ENCODE measurements around the gene TPRA1.
"Not testable (repeated sequence)": the region's sequence is repeated elsewhere in the genome, so short reads cannot be mapped to it uniquely, and the experiment has no call there.

Gene TPRA1

GRCh38 chr3:127614928-127615589 is 24.5 kb upstream of the TPRA1 start:
- no peak for DNase-seq (ENCODE audit: insufficient read length)
- TF ChIP-seq TAF1 (IDR thresholded peaks at IDR 0.05; ENCODE audit: borderline replicate concordance, low read depth, low read length), result no peak
- no peak for TF ChIP-seq POLR2A (IDR thresholded peaks at IDR 0.05; ENCODE audit: low read depth, low read length)
- no peak for FAIRE-seq

DNA sequence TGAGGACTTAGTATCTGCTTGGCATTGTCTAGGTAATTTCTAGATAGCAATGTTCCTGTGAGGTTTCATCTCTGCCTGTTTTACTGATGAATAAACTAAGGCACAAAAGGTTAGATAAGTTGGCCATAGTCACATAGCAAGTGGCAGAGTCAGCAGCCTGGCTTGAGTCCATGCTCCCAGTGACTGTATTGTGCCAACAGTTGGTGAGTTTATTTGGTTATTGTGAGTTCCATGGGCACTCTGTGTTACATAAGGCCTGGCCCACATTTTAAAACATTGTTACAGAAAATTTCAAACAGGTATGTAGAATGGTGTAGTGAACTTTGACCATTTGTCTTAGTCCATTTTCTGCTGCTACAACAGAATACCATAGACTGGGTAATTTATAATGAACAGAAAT is 22.9 kb upstream of the TPRA1 start:
- FAIRE-seq (no peak), DNase-seq (ENCODE audit: insufficient read length) (no peak)
- TF ChIP-seq TAF1 (IDR thresholded peaks at IDR 0.05; ENCODE audit: borderline replicate concordance, low read depth, low read length) (no peak), POLR2A (IDR thresholded peaks at IDR 0.05; ENCODE audit: low read depth, low read length) (no peak), POLR2AphosphoS5 (IDR thresholded peaks at IDR 0.05; ENCODE audit: low read depth, low read length) (no peak)

DNA sequence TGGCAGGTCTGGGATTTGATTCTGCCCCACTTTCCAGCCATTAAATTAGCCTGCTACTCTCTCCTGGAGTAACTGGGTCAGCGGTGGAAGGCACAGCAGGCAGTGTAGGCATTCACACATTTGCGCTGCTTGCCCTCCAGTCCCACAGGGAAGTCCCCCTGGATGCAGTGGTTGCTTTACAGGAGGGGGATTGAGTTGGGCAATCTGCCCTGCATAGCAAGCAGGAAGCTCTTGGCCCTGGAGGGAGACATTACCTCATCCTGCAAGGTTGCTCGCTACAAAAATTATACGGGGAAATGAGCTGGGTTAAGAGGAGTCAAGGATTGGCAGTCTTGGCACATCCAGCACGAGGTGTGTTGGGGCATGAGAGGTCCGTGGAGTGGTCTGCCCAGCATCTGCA is 22.4 kb upstream of the TPRA1 start:
- no peak for FAIRE-seq
- no peak for TF ChIP-seq POLR2AphosphoS5 (IDR thresholded peaks at IDR 0.05; ENCODE audit: low read depth, low read length)
- TF ChIP-seq TAF1 (IDR thresholded peaks at IDR 0.05; ENCODE audit: borderline replicate concordance, low read depth, low read length), result no peak
- no peak for TF ChIP-seq POLR2A (IDR thresholded peaks at IDR 0.05; ENCODE audit: low read depth, low read length)

DNA sequence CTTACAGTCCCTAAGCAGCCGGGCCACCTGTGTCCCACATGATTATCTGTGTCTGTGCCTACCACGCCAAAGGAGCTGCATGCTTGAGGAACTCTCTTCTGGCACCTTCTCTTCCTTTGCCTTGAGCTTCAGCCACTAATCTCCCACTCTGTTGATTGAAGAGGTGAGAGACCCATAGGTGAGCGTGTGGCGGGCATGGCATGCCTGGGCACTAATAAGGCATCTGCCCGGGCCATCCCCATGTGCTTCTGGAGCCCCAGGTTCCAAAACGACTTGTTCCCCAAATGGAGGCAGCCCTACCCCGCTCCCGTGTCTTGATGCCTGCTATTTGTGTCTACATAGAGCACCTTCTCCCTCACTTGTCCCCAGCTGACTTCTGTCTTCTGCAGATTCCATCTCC is 20.7 kb upstream of the TPRA1 start:
- no peak for TF ChIP-seq POLR2AphosphoS5 (IDR thresholded peaks at IDR 0.05; ENCODE audit: low read depth, low read length)
- TF ChIP-seq POLR2A (IDR thresholded peaks at IDR 0.05; ENCODE audit: low read depth, low read length), result no peak
- no peak for TF ChIP-seq TAF1 (IDR thresholded peaks at IDR 0.05; ENCODE audit: borderline replicate concordance, low read depth, low read length)
- DNase-seq (ENCODE audit: insufficient read length) (no peak), FAIRE-seq (no peak)

More for the DNA sequence above, 22.4 kb upstream of the TPRA1 start:
- no peak for DNase-seq (ENCODE audit: insufficient read length)

GRCh38 chr3:127610105-127610504 is 19.6 kb upstream of the TPRA1 start:
- no peak for TF ChIP-seq POLR2AphosphoS5 (IDR thresholded peaks at IDR 0.05; ENCODE audit: low read depth, low read length)
- no peak for TF ChIP-seq TAF1 (IDR thresholded peaks at IDR 0.05; ENCODE audit: borderline replicate concordance, low read depth, low read length)
- TF ChIP-seq POLR2A (IDR thresholded peaks at IDR 0.05; ENCODE audit: low read depth, low read length), result no peak
- DNase-seq (ENCODE audit: insufficient read length) (no peak), FAIRE-seq (no peak)

DNA sequence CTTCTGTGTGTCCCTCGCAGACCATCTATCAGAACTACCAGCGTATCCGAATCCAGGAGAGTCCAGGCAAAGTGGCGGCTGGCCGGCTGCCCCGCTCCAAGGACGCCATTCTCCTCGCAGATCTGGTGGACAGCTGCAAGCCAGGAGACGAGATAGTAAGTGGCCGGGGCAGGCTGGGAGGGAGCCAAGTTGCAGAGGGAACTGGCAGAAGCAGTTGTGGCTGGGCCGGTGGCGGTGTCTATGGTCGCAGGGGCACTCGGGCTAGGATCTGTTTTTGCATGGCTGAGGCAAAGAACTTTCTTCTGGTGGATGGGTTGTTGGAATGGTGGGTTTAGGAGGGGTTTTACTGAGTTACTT is 17.8 kb upstream of the TPRA1 start:
- DNase-seq (ENCODE audit: insufficient read length) (no peak), FAIRE-seq (no peak)
- no peak for TF ChIP-seq TAF1 (IDR thresholded peaks at IDR 0.05; ENCODE audit: borderline replicate concordance, low read depth, low read length)
- TF ChIP-seq POLR2A (IDR thresholded peaks at IDR 0.05; ENCODE audit: low read depth, low read length), result peak; percentile 29; the same call in 1 of the 2 replicates

DNA sequence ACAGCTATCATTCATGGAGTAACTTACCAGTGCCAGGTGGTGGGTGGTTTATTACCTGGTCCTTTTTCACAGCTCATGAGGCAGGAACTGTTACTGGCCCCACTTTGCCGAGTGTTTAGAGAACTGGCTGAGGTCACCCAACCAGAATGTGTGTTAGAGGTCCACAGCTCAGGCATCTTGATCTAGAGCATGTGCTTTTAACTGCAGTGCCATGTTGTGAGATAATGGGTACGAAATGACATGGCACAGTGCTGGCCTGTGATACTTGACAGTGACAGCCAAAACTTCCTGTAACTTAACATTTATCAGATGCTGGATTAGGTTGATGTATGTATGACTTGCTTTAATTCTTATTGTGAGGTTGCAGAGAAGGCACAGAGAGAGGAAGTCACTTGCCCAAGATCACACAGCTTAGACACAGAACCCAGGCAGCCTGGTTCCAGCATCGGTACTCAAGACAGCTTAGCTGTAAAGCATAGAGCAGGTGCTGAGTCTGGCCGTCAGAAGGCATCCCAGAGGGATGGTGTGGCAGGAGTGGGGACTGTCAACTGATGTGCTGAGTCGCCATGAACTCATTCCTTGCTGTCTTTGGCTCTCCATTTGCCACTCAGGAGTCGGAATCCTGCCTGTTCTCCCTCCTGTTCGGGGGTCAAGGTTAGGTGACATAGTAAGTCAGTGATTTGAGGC is 17.3 kb upstream of the TPRA1 start:
- no peak for TF ChIP-seq TAF1 (IDR thresholded peaks at IDR 0.05; ENCODE audit: borderline replicate concordance, low read depth, low read length)
- peak; percentile 37 for TF ChIP-seq POLR2A (IDR thresholded peaks at IDR 0.05; ENCODE audit: low read depth, low read length)
- FAIRE-seq, result no peak
- DNase-seq (ENCODE audit: insufficient read length), result no peak

DNA sequence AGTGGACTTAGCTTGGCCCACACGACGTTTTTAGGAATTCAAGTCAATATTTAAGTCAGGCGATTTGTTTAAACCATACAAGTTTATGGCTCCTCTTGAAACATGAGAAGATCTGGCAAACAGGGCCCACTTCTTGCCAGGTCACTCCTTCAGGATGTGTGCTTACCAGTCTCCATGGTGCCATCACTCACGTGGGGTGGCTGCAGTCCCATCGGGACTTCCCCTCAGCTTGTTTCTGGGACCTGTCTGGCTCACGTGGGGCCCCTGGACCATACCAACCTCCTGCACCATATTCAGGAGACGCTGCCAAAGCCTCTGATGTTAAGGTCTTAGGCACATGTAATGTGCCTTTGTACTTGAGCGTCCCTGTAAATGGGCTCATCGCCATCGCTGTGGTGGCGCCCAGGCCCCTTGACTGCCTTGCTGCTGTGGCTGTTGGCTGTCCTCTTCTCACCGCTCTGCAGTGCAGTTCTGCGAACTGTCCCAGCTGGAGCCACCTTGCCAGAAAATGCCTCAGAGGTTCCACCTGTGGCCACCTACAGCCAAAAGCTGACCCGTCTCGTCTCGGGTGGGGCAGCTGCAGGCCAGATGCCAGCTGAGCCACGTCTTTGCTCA is 16.6 kb upstream of the TPRA1 start:
- no peak for DNase-seq (ENCODE audit: insufficient read length)
- TF ChIP-seq POLR2AphosphoS5 (IDR thresholded peaks at IDR 0.05; ENCODE audit: low read depth, low read length) (no peak), TAF1 (IDR thresholded peaks at IDR 0.05; ENCODE audit: borderline replicate concordance, low read depth, low read length) (no peak), POLR2A (IDR thresholded peaks at IDR 0.05; ENCODE audit: low read depth, low read length) (no peak)
- FAIRE-seq, result no peak

GRCh38 chr3:127606086-127606805 is 15.7 kb upstream of the TPRA1 start:
- DNase-seq (ENCODE audit: insufficient read length), result no peak
- FAIRE-seq, result no peak
- TF ChIP-seq POLR2AphosphoS5 (IDR thresholded peaks at IDR 0.05; ENCODE audit: low read depth, low read length), result no peak
- no peak for TF ChIP-seq TAF1 (IDR thresholded peaks at IDR 0.05; ENCODE audit: borderline replicate concordance, low read depth, low read length)
- TF ChIP-seq POLR2A (IDR thresholded peaks at IDR 0.05; ENCODE audit: low read depth, low read length), result no peak

DNA sequence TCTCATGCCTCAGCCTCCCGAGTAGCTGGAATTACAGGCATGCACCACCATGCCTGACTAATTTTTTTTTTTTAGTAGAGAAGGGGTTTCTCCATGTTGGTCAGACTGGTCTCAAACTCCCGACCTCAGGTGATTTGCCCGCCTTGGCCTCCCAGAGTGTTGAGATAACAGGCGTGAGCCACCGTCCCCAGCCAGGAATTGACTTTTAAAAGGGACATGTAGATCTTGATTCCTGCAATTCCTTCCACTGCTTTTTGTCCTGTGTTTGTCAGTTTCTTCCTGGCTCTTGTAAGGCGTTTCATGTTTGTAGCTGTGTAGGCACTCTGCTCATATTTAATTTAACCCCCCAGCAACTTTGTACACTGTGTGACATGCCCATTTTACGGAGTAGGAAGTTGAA is 15.0 kb upstream of the TPRA1 start:
- FAIRE-seq; DNase-seq (ENCODE audit: insufficient read length): not testable (repeated sequence)

DNA sequence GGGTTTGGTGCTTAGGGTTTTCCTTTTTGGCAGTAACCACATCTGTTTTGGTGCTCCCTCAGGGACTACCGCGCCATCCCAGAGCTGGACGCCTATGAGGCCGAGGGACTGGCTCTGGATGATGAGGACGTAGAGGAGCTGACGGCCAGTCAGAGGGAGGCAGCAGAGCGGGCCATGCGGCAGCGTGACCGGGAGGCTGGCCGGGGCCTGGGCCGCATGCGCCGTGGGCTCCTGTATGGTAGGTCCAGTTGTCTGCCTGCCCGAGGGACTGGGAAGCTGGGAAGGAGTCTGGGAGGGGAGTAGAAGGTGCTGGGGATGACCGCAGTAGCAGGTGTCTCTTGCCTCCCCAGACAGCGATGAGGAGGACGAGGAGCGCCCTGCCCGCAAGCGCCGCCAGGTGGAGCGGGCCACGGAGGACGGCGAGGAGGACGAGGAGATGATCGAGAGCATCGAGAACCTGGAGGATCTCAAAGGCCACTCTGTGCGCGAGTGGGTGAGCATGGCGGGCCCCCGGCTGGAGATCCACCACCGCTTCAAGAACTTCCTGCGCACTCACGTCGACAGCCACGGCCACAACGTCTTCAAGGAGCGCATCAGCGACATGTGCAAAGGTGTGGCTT is 14.1 kb upstream of the TPRA1 start:
- FAIRE-seq (no peak), DNase-seq (ENCODE audit: insufficient read length) (no peak)
- TF ChIP-seq POLR2AphosphoS5 (IDR thresholded peaks at IDR 0.05; ENCODE audit: low read depth, low read length), result no peak
- TF ChIP-seq POLR2A (IDR thresholded peaks at IDR 0.05; ENCODE audit: low read depth, low read length), result no peak; the same call in 1 of the 2 replicates
- no peak for TF ChIP-seq TAF1 (IDR thresholded peaks at IDR 0.05; ENCODE audit: borderline replicate concordance, low read depth, low read length)

All from GM12892 (cell line).